ENCODE measurements around the gene SOWAHA. TPM values are rescaled to one million over a fixed set of nuclear protein-coding genes. Genes with fewer than 3 reads are reported as not detected.

The SOWAHA gene
- total RNA-seq, 4 donors from 2014 or later, result 13.2 to 128 (median 97.5) TPM

DNA sequence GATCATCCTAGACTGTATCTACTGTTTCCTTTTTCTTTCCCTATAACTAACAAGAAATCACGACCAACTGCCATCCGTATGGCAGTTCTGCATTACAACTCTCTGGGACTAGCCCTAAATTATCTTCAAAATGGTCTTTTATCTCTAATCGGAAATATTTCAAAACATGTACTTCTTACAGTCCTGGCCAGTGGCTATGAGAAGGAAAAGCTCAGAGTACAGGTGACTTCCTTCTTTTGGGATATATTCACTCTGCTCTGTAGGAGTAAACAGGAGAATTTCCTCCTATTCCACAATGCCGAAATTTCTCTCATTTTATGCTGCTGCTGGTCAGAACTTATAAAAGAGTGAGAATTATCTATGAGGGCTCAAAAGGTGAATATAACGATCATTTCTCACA, 34.2 kb upstream of the SOWAHA start:
- no peak overlapping the region for H3K4me3 ChIP-seq
- H3K9me3 ChIP-seq, result no peaks in the 10 kb centered on the region
- H3K36me3 ChIP-seq, result no peaks in the 10 kb centered on the region
- no peaks in the 10 kb centered on the region for H3K27me3 ChIP-seq
- no peak for TF ChIP-seq POLR2A (IDR thresholded peaks at IDR 0.05)
- TF ChIP-seq, protein P1, sequence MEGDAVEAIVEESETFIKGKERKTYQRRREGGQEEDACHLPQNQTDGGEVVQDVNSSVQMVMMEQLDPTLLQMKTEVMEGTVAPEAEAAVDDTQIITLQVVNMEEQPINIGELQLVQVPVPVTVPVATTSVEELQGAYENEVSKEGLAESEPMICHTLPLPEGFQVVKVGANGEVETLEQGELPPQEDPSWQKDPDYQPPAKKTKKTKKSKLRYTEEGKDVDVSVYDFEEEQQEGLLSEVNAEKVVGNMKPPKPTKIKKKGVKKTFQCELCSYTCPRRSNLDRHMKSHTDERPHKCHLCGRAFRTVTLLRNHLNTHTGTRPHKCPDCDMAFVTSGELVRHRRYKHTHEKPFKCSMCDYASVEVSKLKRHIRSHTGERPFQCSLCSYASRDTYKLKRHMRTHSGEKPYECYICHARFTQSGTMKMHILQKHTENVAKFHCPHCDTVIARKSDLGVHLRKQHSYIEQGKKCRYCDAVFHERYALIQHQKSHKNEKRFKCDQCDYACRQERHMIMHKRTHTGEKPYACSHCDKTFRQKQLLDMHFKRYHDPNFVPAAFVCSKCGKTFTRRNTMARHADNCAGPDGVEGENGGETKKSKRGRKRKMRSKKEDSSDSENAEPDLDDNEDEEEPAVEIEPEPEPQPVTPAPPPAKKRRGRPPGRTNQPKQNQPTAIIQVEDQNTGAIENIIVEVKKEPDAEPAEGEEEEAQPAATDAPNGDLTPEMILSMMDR (IDR thresholded peaks at IDR 0.05), result no peak
- H3K27ac ChIP-seq, result no peak overlapping the region
- H3K4me1 ChIP-seq, result peaks cover 0 to 33% (median 7%) of the 10 kb centered on the region in 4 donors
- DNase-seq, result no peak

GRCh38 chr5:132779961-132780360, 33.1 kb upstream of the SOWAHA start:
- Histone ChIP-seq H3K4me1 (peaks cover 0 to 23% (median 7%) of the 10 kb centered on the region in 4 donors), H3K27ac (no peak overlapping the region), H3K27me3 (no peaks in the 10 kb centered on the region), H3K36me3 (no peaks in the 10 kb centered on the region), H3K9me3 (no peaks in the 10 kb centered on the region), H3K4me3 (no peak overlapping the region)
- TF ChIP-seq POLR2A (IDR thresholded peaks at IDR 0.05), result no peak
- TF ChIP-seq, protein P1 (IDR thresholded peaks at IDR 0.05), result no peak
- DNase-seq, result no peak

DNA sequence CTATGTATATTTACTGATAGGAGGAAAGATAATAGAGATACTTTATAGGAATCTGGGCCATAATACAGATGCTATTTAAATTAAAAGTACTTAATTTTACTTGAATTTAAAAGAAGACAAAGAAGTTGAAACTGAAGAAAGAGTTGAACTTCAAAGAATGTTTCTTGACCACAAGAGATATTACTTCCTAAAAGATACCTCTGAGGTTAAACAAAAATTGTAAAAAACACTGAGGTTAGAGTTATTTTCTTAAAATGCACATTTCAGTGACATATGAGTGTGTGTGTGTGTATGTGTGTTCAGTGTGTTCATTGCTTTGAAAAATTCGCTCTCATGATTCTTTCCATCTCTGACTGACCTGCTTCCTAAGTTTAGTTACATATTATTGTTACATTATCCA, 32.5 kb upstream of the SOWAHA start:
- peaks cover 0 to 17% (median 7%) of the 10 kb centered on the region in 4 donors for H3K4me1 ChIP-seq

DNA sequence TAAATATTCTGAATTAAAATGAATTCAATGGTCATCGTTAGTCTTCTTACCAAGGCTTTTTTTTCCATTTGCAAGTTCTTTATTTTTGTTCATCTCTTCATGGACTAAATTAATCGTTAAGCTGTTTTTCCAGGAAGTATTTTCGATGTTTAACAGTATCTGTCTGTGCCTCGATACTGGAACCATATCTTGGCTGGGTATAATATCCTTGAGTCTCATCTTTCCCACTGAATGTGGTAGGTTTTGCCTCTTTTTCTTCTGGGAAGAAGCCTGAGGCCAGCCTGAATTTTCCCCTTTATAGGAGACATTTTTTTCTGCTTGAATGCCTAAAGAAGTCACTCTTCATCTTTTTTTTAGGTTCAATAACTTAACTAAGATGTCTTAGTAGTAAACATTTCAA, 32.1 kb upstream of the SOWAHA start:
- TF ChIP-seq, protein P1 (IDR thresholded peaks at IDR 0.05), result no peak
- no peak for TF ChIP-seq POLR2A (IDR thresholded peaks at IDR 0.05)
- Histone ChIP-seq H3K27me3 (no peaks in the 10 kb centered on the region), H3K36me3 (no peaks in the 10 kb centered on the region), H3K9me3 (no peaks in the 10 kb centered on the region), H3K4me1 (peaks cover 0 to 15% (median 6%) of the 10 kb centered on the region in 4 donors), H3K27ac (no peak overlapping the region), H3K4me3 (no peak overlapping the region)
- no peak for DNase-seq

More for the DNA sequence above, 32.5 kb upstream of the SOWAHA start:
- no peak overlapping the region for H3K27ac ChIP-seq
- no peaks in the 10 kb centered on the region for H3K36me3 ChIP-seq
- no peaks in the 10 kb centered on the region for H3K27me3 ChIP-seq
- H3K4me3 ChIP-seq, result no peak overlapping the region
- TF ChIP-seq POLR2A (IDR thresholded peaks at IDR 0.05), result no peak
- TF ChIP-seq, protein P1 (IDR thresholded peaks at IDR 0.05), result no peak
- DNase-seq, result no peak
- no peaks in the 10 kb centered on the region for H3K9me3 ChIP-seq

GRCh38 chr5:132782101-132782500, 31.0 kb upstream of the SOWAHA start:
- Histone ChIP-seq H3K27me3 (no peaks in the 10 kb centered on the region), H3K36me3 (no peaks in the 10 kb centered on the region)

More at GRCh38 chr5:132782101-132782500, 31.0 kb upstream of the SOWAHA start:
- Histone ChIP-seq H3K4me3 (no peak overlapping the region), H3K4me1 (peaks cover 0 to 9% (median 4%) of the 10 kb centered on the region in 4 donors), H3K27ac (no peak overlapping the region), H3K9me3 (no peaks in the 10 kb centered on the region)
- TF ChIP-seq, protein P1 (IDR thresholded peaks at IDR 0.05), result no peak
- no peak for TF ChIP-seq POLR2A (IDR thresholded peaks at IDR 0.05)
- no peak for DNase-seq
